GM12878 (cell line): ENCODE data around the gene ZNF836. TPM values are rescaled to one million over a fixed set of nuclear protein-coding genes. Genes with fewer than 3 reads are reported as not detected.

Experiments
- ATAC-seq: fragments of 200-7000 bp; cut with Tn5 transposase; 3 replicates; pipeline ENCODE4 v1.9.1; 2020; ENCODE audit warnings: mild to moderate bottlenecking, moderate library complexity
- BruUV-seq: library from RNA; stranded (reverse); fragments of 400-500 nt; replicated peaks from 2 replicates; lab custom pipeline; 2021; lab: Mats Ljungman, UMichigan
- CTCF ChIA-PET: fragments of 300-600 bp; sonication (Branson Sonifier 250); formaldehyde crosslinking; extraction: SDS; loops from one replicate; lab custom pipeline; 2021; ENCODE audit warnings: inconsistent platforms; lab: Yijun Ruan, JAX
- POLR2A ChIA-PET: fragments of 350-600 bp; formaldehyde crosslinking; extraction: SDS; loops from one replicate; lab custom pipeline; 2021; ENCODE audit warnings: inconsistent platforms; lab: Charles Lee
- RAD21 ChIA-PET: fragments of 300-600 bp; sonication (Branson Sonifier 250); formaldehyde crosslinking; loops from one replicate; lab custom pipeline; 2023; ENCODE audit warnings: antibody characterized with exemption; ENCODE audit not compliant: unreplicated experiment; lab: Charles Lee
- SMC1A ChIA-PET: fragments of 300-600 bp; sonication (Branson Sonifier 250); formaldehyde crosslinking; loops from one replicate; lab custom pipeline; 2023; ENCODE audit not compliant: unreplicated experiment, uncharacterized antibody; lab: Charles Lee
- DNase-seq: peaks from one replicate; pipeline ENCODE4 v3.0.0-alpha.2; 2011; ENCODE audit warnings: low read depth, low spot score
- FAIRE-seq: peaks from 3 replicates; lab custom pipeline; 2011; peaks lifted over from hg19 to GRCh38; lab: Jason Lieb, UNC
- H2AFZ ChIP-seq: 2 replicates; pipeline ENCODE4 v1.6.0; 2011; ENCODE audit warnings: low read depth, low read length, control low read depth; ENCODE audit not compliant: control insufficient read depth
- H3K27ac ChIP-seq: 2 replicates; pipeline ENCODE4 v1.5.1; 2011; ENCODE audit warnings: control low read depth; ENCODE audit not compliant: control insufficient read depth, insufficient read depth
- H3K27me3 ChIP-seq, 2 experiments: replicated peaks in 1 of 2; 2 replicates each; pipeline versions ENCODE4 v1.6.0 to v1.6.1; 2011; ENCODE audit warnings: low read length in 1 of 2; ENCODE audit not compliant: control insufficient read depth in 2 of 2, insufficient read depth in 2 of 2
- H3K36me3 ChIP-seq, 2 experiments: 2 replicates each; pipeline ENCODE4 v1.5.1; 2011; ENCODE audit warnings: low read length in 1 of 2; ENCODE audit not compliant: control insufficient read depth in 2 of 2, insufficient read depth in 2 of 2
- H3K4me1 ChIP-seq: 2 replicates; pipeline ENCODE4 v1.6.1; 2011; ENCODE audit warnings: mild to moderate bottlenecking, low read length, moderate library complexity, mixed read lengths; ENCODE audit not compliant: control insufficient read depth, insufficient read depth
- H3K4me2 ChIP-seq: 2 replicates; pipeline ENCODE4 v1.6.0; 2011; ENCODE audit warnings: control low read depth; ENCODE audit not compliant: control insufficient read depth, insufficient read depth
- H3K4me3 ChIP-seq: fragments of 200-600 bp; sonication (generic); 2 replicates; pipeline ENCODE4 v1.5.1; 2016
- H3K79me2 ChIP-seq: 2 replicates; pipeline ENCODE4 v1.6.0; 2011; ENCODE audit warnings: low read length; ENCODE audit not compliant: control insufficient read depth, insufficient read depth
- H3K9ac ChIP-seq: 2 replicates; pipeline ENCODE4 v1.8.0; 2011; ENCODE audit warnings: low read length, control low read depth, mixed read lengths; ENCODE audit not compliant: control insufficient read depth, insufficient read depth
- H3K9me3 ChIP-seq: replicated peaks from 3 replicates; pipeline ENCODE4 v1.5.1; 2011; ENCODE audit warnings: mild to moderate bottlenecking, low read length; ENCODE audit not compliant: control insufficient read depth, insufficient read depth
- H4K20me1 ChIP-seq: 2 replicates; pipeline ENCODE4 v1.6.0; 2011; ENCODE audit not compliant: control insufficient read depth, insufficient read depth
- MAX ChIP-seq: IDR thresholded peaks from 2 replicates; pipeline ENCODE4 v1.6.1; 2012; ENCODE audit warnings: low read depth, low read length, improper control_type of control experiment
- MXI1 ChIP-seq: fragments of 150-350 bp; IDR thresholded peaks from 2 replicates; pipeline ENCODE4 v1.6.1; 2011; ENCODE audit warnings: low read depth, mild to moderate bottlenecking, inconsistent platforms, low read length, improper control_type of control experiment
- POLR2AphosphoS5 ChIP-seq: IDR thresholded peaks from 2 replicates; pipeline ENCODE4 v1.6.1; 2011; ENCODE audit warnings: mild to moderate bottlenecking, low read length, inconsistent platforms
- RFX5 ChIP-seq: IDR thresholded peaks from 2 replicates; pipeline ENCODE4 v1.6.1; 2011; ENCODE audit warnings: low read depth, low read length, improper control_type of control experiment
- SMAD5 ChIP-seq: IDR thresholded peaks from 2 replicates; pipeline ENCODE4 v1.6.1; 2016; ENCODE audit warnings: antibody characterized with exemption, low read depth
- TAF1 ChIP-seq: IDR thresholded peaks from 2 replicates; pipeline ENCODE4 v1.6.1; 2011; ENCODE audit warnings: mild to moderate bottlenecking, low read depth, low read length, borderline replicate concordance
- WGBS: methylation state at CpG from one replicate; pipeline ENCODE4 v1.1.6; 2016; ENCODE audit warnings: low lambda C conversion rate; ENCODE audit not compliant: insufficient replicate concordance, insufficient coverage; ENCODE audit errors: missing lambda C conversion rate; 5-methylcytosine and 5-hydroxymethylcytosine counted together
- in situ Hi-C: fragments of 300-500 bp; cut with MboI; formaldehyde crosslinking; loops from 9 replicates; pipeline ENCODE4 v1.14.3; 2018; ENCODE audit warnings: mixed read lengths
- intact Hi-C: fragments of 100-400 bp; cut with micrococcal nuclease; formaldehyde crosslinking; loops from one replicate; pipeline ENCODE4 v1.14.2; 2022; ENCODE audit not compliant: unreplicated experiment
- polyA plus RNA-seq, 11 experiments: library from polyadenylated mRNA; depleted of rRNA in 4 of 11; unstranded in 6 of 11; stranded (reverse) in 5 of 11; fragments of >200 nt; fragmentation: Nextera tagmentation in 4 of 11; fragmentation: Illumina TruSeq in 1 of 11; extraction: Ambion mirVana in 4 of 11; extraction: Trizol in 1 of 11; gene quantifications; 1 replicate in 1 of 11; 2 replicates in 10 of 11; pipeline versions ENCODE4 v1.2.1 to v1.2.3, GENCODE V29; 2011 to 2016; ENCODE audit warnings: inconsistent platforms in 2 of 11, missing spikeins in 2 of 11, low read depth in 1 of 11
- total RNA-seq, 4 experiments: library from RNA; depleted of rRNA in 3 of 4; stranded (reverse); fragments of >200 nt in 3 of 4; fragmentation: Illumina TruSeq in 1 of 4; extraction: Trizol in 1 of 4; gene quantifications; 2 replicates each; pipeline versions ENCODE4 v1.2.1 to v1.2.3, GENCODE V29; 2013 to 2021

The ZNF836 gene
- total and polyA plus RNA-seq, 10 of the 15 experiments (the other 5 are each of a cell fraction or from before 2014, with no cell fraction given): 4.5 to 9.2 (median 6.2) TPM

DNA sequence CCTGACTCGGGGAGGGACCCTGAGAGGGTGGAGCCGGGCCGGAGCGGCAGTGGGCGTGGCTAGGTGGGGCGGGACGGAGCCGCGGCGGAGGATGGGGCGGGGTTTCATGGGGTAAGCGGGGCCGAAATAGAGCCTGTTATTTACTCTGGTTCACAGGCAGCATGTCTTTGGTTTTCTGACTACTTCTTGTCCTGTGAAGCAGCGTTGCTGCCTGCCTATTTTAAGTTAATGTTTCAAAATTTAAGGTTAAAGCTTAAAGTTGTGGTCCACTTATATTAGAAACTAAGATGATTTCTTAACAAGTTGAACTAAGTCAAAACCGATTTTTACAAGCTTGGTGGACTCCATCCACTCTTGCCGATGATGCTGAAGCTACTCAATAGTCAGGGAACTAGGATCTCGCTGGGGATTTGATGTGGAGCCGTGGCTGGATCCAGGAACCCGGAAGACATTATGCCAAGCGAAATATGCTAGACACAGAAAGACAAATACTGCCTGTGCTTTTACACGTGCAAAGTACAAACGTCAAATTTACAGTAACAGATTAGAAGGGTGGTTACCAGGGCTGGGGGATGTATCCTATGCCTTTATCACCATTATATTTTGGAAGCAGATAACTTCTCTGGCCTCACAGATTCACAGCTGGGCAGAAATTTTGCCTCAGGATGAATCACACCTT lies 31.2 kb downstream of the ZNF836 start:
- Histone ChIP-seq H3K9ac (peak overlapping the region; percentile 96; the same call in 1 of the 2 replicates), H3K4me2 (peak overlapping the region; percentile 40; the same call in 1 of the 2 replicates), H3K27ac (no peak overlapping the region), H3K4me1 (peaks cover 5% of the 10 kb centered on the region), H4K20me1 (no peaks in the 10 kb centered on the region), H3K27me3 (no peaks in the 10 kb centered on the region), H3K79me2 (peaks cover 9% of the 10 kb centered on the region), H3K4me3 (peak overlapping the region; percentile 40), H3K36me3 (no peaks in the 10 kb centered on the region), H3K9me3 (peaks cover 9% of the 10 kb centered on the region; the same call in 2 of the 3 replicates), H2AFZ (peak overlapping the region; percentile 97)
- 27% methylated on average over 22 of the region's 22 CpGs for WGBS
- ATAC-seq: peak; percentile 98
- ChIA-PET SMC1A (interaction anchor here (1.1 to 2.8 kb wide), 4 partner anchors 49 to 97 kb away, joined by 3 to 21 read pairs (median 3); no protein-coding TSS in a partner anchor), RAD21 (interaction anchor here (3.0 kb wide), 1 partner anchor 97 kb away, joined by 8 read pairs; no protein-coding TSS in a partner anchor), CTCF (interaction anchor here (0.6 to 4.2 kb wide), 7 partner anchors 9 to 462 kb away, joined by 3 to 52 read pairs (median 3); no protein-coding TSS in a partner anchor), POLR2A (interaction anchor here (1.0 to 1.4 kb wide), 2 partner anchors 47 to 49 kb away, joined by 3 to 5 read pairs; partner anchors contain the start of gene PPP2R1A)
- in situ Hi-C loops (loop anchor here (5.0 kb wide), 1 partner anchor 92 kb away; no protein-coding TSS in a partner anchor), intact Hi-C loops (no loop called here)
- no TSS peak for BruUV-seq
- FAIRE-seq: peak; percentile 93
- DNase-seq: no peak
- TF ChIP-seq SMAD5 (no peak), POLR2AphosphoS5 (peak; percentile 1; the same call in 1 of the 2 replicates), MXI1 (peak; percentile 4; the same call in 1 of the 2 replicates), RFX5 (no peak), TAF1 (peak; percentile 9; the same call in 1 of the 2 replicates), MAX (no peak)
